Activated CD4-positive, alpha-beta memory T cell treated with anti-CD3 and anti-CD28 coated beads for 36 hours (primary cell): ENCODE data around the gene LSM14A. TPM values are rescaled to one million over a fixed set of nuclear protein-coding genes. Genes with fewer than 3 reads are reported as not detected.

ENCODE experiments used
- CTCF ChIA-PET: fragments of 350-600 bp; sonication (Branson Sonifier 250); formaldehyde crosslinking; loops from one replicate; lab custom pipeline; 2021; ENCODE audit warnings: antibody characterized with exemption, inconsistent platforms; lab: Charles Lee
- POLR2A ChIA-PET: fragments of 350-600 bp; sonication (Branson Sonifier 250); formaldehyde crosslinking; loops from one replicate; lab custom pipeline; 2021; ENCODE audit warnings: antibody characterized with exemption; lab: Charles Lee
- DNase-seq: peaks from one replicate; pipeline ENCODE4 v3.0.0-alpha.2; 2020
- H3K27ac Mint-ChIP-seq: one replicate; pipeline ENCODE4 v1.8.0; 2021; ENCODE audit warnings: mixed read lengths
- H3K27me3 Mint-ChIP-seq: one replicate; pipeline ENCODE4 v1.8.0; 2021; ENCODE audit warnings: mixed read lengths
- H3K36me3 Mint-ChIP-seq: one replicate; pipeline ENCODE4 v1.8.0; 2021; ENCODE audit warnings: mixed read lengths
- H3K4me1 Mint-ChIP-seq: one replicate; pipeline ENCODE4 v1.8.0; 2021; ENCODE audit warnings: low read depth, mixed read lengths
- H3K4me3 Mint-ChIP-seq: one replicate; pipeline ENCODE4 v1.8.0; 2021; ENCODE audit warnings: mild to moderate bottlenecking, mixed read lengths
- H3K9me3 Mint-ChIP-seq: one replicate; pipeline ENCODE4 v1.8.0; 2021; ENCODE audit warnings: mixed read lengths
- intact Hi-C: fragments of 100-400 bp; cut with micrococcal nuclease; formaldehyde crosslinking; loops from one replicate; pipeline ENCODE4 v1.15.1; 2023
- total RNA-seq, 2 experiments: library from RNA; stranded (reverse); gene quantifications; one replicate each; pipeline ENCODE4 v1.2.3, GENCODE V29; 2021

LSM14A gene
- total RNA-seq, 2 experiments from 2014 or later, result 90.0 to 106 TPM

GRCh38 chr19:34218818-34219164 is 46.5 kb downstream of the LSM14A start:
- Mint-ChIP-seq H3K4me3 (no peak overlapping the region), H3K4me1 (peaks cover 39% of the 10 kb centered on the region), H3K9me3 (no peaks in the 10 kb centered on the region), H3K36me3 (peaks cover 51% of the 10 kb centered on the region), H3K27ac (peak overlapping the region; percentile 55), H3K27me3 (no peaks in the 10 kb centered on the region)
- ChIA-PET POLR2A (interaction anchor here (1.2 kb wide), 1 partner anchor 47 kb away, joined by 5 read pairs; no protein-coding TSS in a partner anchor), CTCF (interaction anchor here (0.6 to 3.2 kb wide), 7 partner anchors 9 to 141 kb away, joined by 3 to 22 read pairs (median 6); no protein-coding TSS in a partner anchor)
- intact Hi-C loops, result loop anchor here (1.0 to 5.0 kb wide), 6 partner anchors 8 to 132 kb away; no protein-coding TSS in a partner anchor
- DNase-seq, result no peak

- POLR2A ChIA-PET, result no interaction called here
- peaks cover 48% of the 10 kb centered on the region for H3K4me1 Mint-ChIP-seq
These were observed 48.3 kb downstream of the LSM14A start for GRCh38 chr19:34220472-34221063.

GRCh38 chr19:34222386-34222785 is 50.1 kb downstream of the LSM14A start:
- DNase-seq, result no peak
- H3K36me3 Mint-ChIP-seq, result peaks cover 66% of the 10 kb centered on the region
- no peaks in the 10 kb centered on the region for H3K9me3 Mint-ChIP-seq
- POLR2A ChIA-PET, result no interaction called here
- no peaks in the 10 kb centered on the region for H3K27me3 Mint-ChIP-seq
- no peak overlapping the region for H3K4me3 Mint-ChIP-seq
- H3K27ac Mint-ChIP-seq, result no peak overlapping the region
- intact Hi-C loops, result no loop called here
- CTCF ChIA-PET, result interaction anchor here (0.7 to 2.7 kb wide), 3 partner anchors 44 to 113 kb away, joined by 3 to 9 read pairs (median 3); partner anchors contain the start of gene LSM14A
- H3K4me1 Mint-ChIP-seq, result peaks cover 54% of the 10 kb centered on the region

More at GRCh38 chr19:34220472-34221063, 48.3 kb downstream of the LSM14A start:
- CTCF ChIA-PET, result interaction anchor here (0.5 to 3.2 kb wide), 12 partner anchors 9 to 125 kb away, joined by 3 to 22 read pairs (median 4); partner anchors contain the start of gene LSM14A
- no peaks in the 10 kb centered on the region for H3K9me3 Mint-ChIP-seq
- H3K27ac Mint-ChIP-seq, result no peak overlapping the region
- H3K36me3 Mint-ChIP-seq, result peaks cover 59% of the 10 kb centered on the region
- no peak overlapping the region for H3K4me3 Mint-ChIP-seq
- intact Hi-C loops, result no loop called here
- no peaks in the 10 kb centered on the region for H3K27me3 Mint-ChIP-seq
- DNase-seq, result peak; percentile 69

DNA sequence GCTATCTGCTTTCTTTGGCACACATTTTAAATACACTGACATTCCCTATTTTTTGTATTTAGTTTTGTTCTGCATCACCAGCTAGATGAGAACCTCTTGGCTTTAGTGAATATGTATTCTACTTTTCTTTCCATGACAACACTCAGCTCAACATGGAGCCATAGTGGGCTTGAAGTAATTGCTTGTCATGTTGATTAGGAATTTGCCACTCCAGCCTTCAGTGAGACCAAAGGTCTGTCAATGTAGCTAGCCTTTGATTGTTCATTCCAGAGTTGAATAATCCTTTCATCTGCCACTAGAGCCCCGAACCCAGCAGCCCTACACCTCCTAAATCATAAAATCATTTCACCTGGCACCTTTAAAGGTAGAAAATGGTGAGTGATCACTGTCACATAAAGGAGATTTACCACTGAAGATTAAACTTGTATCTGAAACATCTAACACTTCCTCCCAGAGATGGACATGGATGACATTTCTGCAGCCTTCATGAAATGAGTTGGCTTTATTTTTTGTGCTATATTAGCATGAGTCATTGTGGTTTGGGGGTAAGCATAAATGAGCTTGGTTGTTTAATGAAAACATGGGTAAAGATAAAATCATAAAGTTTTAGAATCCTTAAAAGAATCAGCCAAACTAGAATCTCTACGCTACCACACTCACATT is 52.8 kb downstream of the LSM14A start:
- Mint-ChIP-seq H3K27me3 (no peaks in the 10 kb centered on the region), H3K4me3 (no peak overlapping the region), H3K9me3 (no peaks in the 10 kb centered on the region), H3K36me3 (peaks cover 73% of the 10 kb centered on the region), H3K27ac (peak overlapping the region; percentile 59), H3K4me1 (peaks cover 43% of the 10 kb centered on the region)
- intact Hi-C loops, result no loop called here
- DNase-seq, result no peak
- POLR2A ChIA-PET, result interaction anchor here (1.0 to 1.4 kb wide), 3 partner anchors 8 to 52 kb away, joined by 3 to 4 read pairs (median 3); no protein-coding TSS in a partner anchor
- CTCF ChIA-PET, result interaction anchor here (0.9 to 1.8 kb wide), 3 partner anchors 16 to 121 kb away, joined by 3 to 6 read pairs (median 5); no protein-coding TSS in a partner anchor

- no peak for DNase-seq
- no peaks in the 10 kb centered on the region for H3K9me3 Mint-ChIP-seq
- intact Hi-C loops, result loop anchor here (1.0 kb wide), 1 partner anchor 7 kb away; no protein-coding TSS in a partner anchor
- CTCF ChIA-PET, result interaction anchor here (0.9 to 1.8 kb wide), 3 partner anchors 16 to 121 kb away, joined by 3 to 6 read pairs (median 5); no protein-coding TSS in a partner anchor
- peak overlapping the region; percentile 59 for H3K27ac Mint-ChIP-seq
- H3K4me3 Mint-ChIP-seq, result no peak overlapping the region
- no peaks in the 10 kb centered on the region for H3K27me3 Mint-ChIP-seq
- POLR2A ChIA-PET, result interaction anchor here (1.0 to 1.4 kb wide), 2 partner anchors 31 to 52 kb away, joined by 3 read pairs; no protein-coding TSS in a partner anchor
- H3K4me1 Mint-ChIP-seq, result peaks cover 40% of the 10 kb centered on the region
- H3K36me3 Mint-ChIP-seq, result peaks cover 72% of the 10 kb centered on the region
These were observed 53.3 kb downstream of the LSM14A start for GRCh38 chr19:34225659-34226015.

DNA sequence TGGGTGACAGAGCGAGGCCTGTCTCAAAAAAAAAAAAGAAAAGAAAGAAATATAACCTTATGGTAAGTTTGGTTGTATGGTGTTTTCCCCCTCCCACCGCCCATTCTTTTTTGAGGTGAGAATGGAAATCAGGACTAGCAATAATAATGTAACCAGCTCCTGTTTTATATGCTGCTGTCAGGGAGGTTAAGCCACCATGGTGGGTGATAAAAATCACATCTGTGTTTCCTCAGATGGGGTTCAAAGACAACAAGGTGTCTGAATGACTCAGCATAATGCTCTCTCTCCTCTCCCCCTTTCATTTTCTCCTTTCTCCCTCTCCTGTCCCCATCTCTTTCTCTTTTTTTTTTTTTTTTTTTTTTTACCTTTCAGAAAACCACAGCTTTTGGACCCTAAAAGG is 53.7 kb downstream of the LSM14A start:
- Mint-ChIP-seq H3K4me1 (peaks cover 43% of the 10 kb centered on the region), H3K36me3 (peaks cover 70% of the 10 kb centered on the region), H3K27ac (peak overlapping the region; percentile 59), H3K4me3 (no peak overlapping the region), H3K27me3 (no peaks in the 10 kb centered on the region), H3K9me3 (no peaks in the 10 kb centered on the region)
- intact Hi-C loops, result loop anchor here (1.0 kb wide), 1 partner anchor 8 kb away; no protein-coding TSS in a partner anchor
- ChIA-PET POLR2A (interaction anchor here (1.0 kb wide), 1 partner anchor 52 kb away, joined by 3 read pairs; no protein-coding TSS in a partner anchor), CTCF (interaction anchor here (0.6 to 1.8 kb wide), 4 partner anchors 17 to 151 kb away, joined by 3 to 6 read pairs (median 4); no protein-coding TSS in a partner anchor)
- DNase-seq, result peak; percentile 53

GRCh38 chr19:34228347-34228746 is 56.0 kb downstream of the LSM14A start:
- ChIA-PET CTCF (interaction anchor here (1.4 kb wide), 1 partner anchor 9 kb away, joined by 5 read pairs; no protein-coding TSS in a partner anchor), POLR2A (no interaction called here)
- Mint-ChIP-seq H3K27ac (no peak overlapping the region), H3K4me3 (no peak overlapping the region), H3K27me3 (no peaks in the 10 kb centered on the region), H3K9me3 (no peaks in the 10 kb centered on the region), H3K36me3 (peaks cover 51% of the 10 kb centered on the region), H3K4me1 (peaks cover 59% of the 10 kb centered on the region)
- no peak for DNase-seq
- intact Hi-C loops, result no loop called here

GRCh38 chr19:34228762-34229161 is 56.5 kb downstream of the LSM14A start:
- Mint-ChIP-seq H3K9me3 (no peaks in the 10 kb centered on the region), H3K27me3 (no peaks in the 10 kb centered on the region), H3K4me1 (peaks cover 59% of the 10 kb centered on the region), H3K4me3 (no peak overlapping the region), H3K36me3 (peaks cover 48% of the 10 kb centered on the region), H3K27ac (no peak overlapping the region)
- ChIA-PET CTCF (interaction anchor here (1.4 kb wide), 1 partner anchor 10 kb away, joined by 5 read pairs; no protein-coding TSS in a partner anchor), POLR2A (no interaction called here)
- intact Hi-C loops, result no loop called here
- no peak for DNase-seq

GRCh38 chr19:34229721-34230120 is 57.4 kb downstream of the LSM14A start:
- intact Hi-C loops, result no loop called here
- H3K27me3 Mint-ChIP-seq, result no peaks in the 10 kb centered on the region
- peak; percentile 44 for DNase-seq
- H3K4me1 Mint-ChIP-seq, result peaks cover 54% of the 10 kb centered on the region
- POLR2A ChIA-PET, result no interaction called here
- CTCF ChIA-PET, result no interaction called here
- H3K9me3 Mint-ChIP-seq, result no peaks in the 10 kb centered on the region
- H3K27ac Mint-ChIP-seq, result peak overlapping the region; percentile 13
- H3K36me3 Mint-ChIP-seq, result peaks cover 43% of the 10 kb centered on the region
- H3K4me3 Mint-ChIP-seq, result no peak overlapping the region

DNA sequence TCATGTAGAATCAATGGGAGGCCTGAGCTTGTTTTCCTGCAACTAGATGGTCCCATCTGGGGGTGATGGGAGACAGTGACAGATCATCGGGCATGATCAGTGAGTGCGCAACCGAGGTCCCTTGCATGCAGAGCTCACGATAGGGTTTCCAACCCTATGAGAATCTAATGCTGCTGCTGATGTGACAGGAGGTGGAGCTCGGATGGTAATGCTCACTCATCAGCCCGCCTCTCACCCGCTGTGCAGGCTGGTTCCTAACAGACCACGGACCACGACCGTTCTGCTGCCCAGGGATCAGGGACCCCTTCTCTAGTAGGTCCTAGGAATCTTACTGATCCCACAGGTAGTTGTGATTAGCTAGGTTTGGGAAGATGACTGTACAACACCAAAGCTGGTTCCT is 58.5 kb downstream of the LSM14A start:
- peaks cover 2% of the 10 kb centered on the region for H3K9me3 Mint-ChIP-seq
- H3K4me3 Mint-ChIP-seq, result no peak overlapping the region
- DNase-seq, result no peak
- intact Hi-C loops, result no loop called here
- no peaks in the 10 kb centered on the region for H3K27me3 Mint-ChIP-seq
- H3K27ac Mint-ChIP-seq, result no peak overlapping the region
- H3K36me3 Mint-ChIP-seq, result peaks cover 32% of the 10 kb centered on the region
- CTCF ChIA-PET, result no interaction called here
- POLR2A ChIA-PET, result no interaction called here
- peaks cover 43% of the 10 kb centered on the region for H3K4me1 Mint-ChIP-seq

- CTCF ChIA-PET, result no interaction called here
- POLR2A ChIA-PET, result no interaction called here
- H3K27ac Mint-ChIP-seq, result no peak overlapping the region
- H3K4me3 Mint-ChIP-seq, result no peak overlapping the region
- DNase-seq, result no peak
- no peaks in the 10 kb centered on the region for H3K27me3 Mint-ChIP-seq
- intact Hi-C loops, result no loop called here
- H3K4me1 Mint-ChIP-seq, result peaks cover 36% of the 10 kb centered on the region
- peaks cover 28% of the 10 kb centered on the region for H3K36me3 Mint-ChIP-seq
- H3K9me3 Mint-ChIP-seq, result peaks cover 2% of the 10 kb centered on the region
These were observed 59.1 kb downstream of the LSM14A start for GRCh38 chr19:34231439-34231838.
